GM19193 (cell line): ENCODE measurements around the gene SSC5D.

Source experiments
- POLR2A ChIP-seq: IDR thresholded peaks from 4 replicates; pipeline ENCODE4 v1.6.1; 2011; ENCODE audit not compliant: insufficient read depth, insufficient read length; ENCODE audit errors: extremely low read depth

The SSC5D gene

DNA sequence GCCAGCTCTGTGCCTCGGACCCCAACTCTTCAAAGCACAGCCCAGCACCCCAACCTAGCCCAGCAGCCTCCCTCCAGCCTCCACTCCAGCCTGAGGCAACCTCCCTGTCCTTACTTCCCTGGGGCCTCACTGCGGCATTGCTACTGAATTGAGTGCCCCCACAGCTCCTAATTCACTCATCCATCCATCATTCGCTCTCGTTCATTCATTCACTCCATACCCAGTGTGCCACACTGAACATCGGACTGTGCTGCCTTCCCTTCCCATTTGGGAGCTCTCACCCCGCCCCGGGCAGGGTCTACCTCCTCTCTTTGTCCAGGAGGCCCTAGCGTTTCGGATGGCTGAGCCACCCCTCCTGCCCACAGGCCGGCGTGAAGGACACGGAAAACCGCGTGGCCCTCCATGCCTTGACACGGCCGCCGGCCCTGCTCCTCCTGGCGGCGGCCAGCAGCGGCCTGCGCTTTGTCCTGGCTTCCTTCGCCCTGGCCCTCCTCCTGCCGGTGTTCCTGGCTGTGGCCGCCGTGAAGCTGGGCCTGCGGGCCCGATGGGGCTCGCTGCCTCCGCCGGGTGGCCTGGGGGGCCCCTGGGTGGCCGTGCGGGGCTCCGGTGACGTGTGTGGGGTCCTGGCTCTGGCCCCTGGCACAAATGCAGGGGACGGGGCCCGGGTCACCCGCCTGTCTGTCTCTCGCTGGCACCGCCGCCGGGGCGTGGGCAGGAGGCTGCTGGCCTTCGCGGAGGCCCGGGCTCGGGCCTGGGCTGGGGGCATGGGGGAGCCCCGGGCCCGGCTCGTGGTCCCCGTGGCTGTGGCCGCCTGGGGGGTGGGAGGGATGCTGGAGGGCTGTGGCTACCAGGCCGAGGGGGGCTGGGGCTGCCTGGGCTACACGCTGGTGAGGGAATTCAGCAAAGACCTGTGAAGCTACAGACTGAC, 1.9 kb upstream of the SSC5D start:
- no peak for TF ChIP-seq POLR2A

DNA sequence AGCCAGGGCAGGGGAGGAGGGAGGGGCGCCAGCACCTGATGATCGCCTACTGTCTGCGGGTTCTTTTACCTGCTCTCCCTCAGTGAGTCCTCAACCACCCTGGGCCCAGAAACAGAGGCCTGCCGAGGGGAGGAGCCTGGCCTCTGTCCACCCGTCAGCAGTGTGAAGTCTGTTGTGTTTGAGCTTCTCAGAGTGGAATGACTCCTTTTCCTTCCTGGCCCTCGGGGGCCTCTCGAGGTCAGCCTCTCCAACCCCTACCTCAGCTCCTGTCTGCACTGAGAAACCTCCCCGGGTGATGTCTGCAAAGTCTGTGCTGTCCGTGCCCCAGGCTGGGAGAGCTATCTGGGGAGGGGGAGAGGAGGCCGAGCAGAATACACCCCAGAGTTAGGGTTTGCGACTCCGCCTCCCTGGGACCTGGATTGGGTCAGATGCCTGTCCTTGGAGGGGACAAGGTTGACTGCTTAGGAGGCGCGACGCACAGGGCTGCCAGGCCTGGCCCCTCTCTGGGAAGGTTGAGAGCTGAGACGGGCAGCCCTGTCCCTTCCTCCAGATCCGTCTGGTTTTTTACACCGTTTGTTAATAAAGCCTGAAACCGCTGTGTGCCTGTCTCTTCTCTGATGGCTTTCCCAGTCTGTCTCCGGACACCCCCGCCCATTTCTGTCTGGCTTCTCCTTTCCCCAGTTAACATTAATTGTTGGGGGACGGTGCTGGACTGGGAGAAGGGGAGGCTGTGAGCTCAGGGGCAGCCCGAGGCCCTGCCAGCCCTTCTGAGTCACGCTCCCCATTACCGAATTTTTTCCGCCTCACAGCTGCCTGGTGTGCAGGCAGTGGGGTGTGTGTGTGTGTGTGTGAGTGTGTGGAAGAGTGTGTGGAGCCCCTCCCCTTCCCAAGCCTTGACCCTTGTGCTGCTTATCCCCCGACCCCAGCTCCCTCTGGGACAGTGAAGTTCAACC, 989 bp upstream of the SSC5D start:
- no peak for TF ChIP-seq POLR2A

DNA sequence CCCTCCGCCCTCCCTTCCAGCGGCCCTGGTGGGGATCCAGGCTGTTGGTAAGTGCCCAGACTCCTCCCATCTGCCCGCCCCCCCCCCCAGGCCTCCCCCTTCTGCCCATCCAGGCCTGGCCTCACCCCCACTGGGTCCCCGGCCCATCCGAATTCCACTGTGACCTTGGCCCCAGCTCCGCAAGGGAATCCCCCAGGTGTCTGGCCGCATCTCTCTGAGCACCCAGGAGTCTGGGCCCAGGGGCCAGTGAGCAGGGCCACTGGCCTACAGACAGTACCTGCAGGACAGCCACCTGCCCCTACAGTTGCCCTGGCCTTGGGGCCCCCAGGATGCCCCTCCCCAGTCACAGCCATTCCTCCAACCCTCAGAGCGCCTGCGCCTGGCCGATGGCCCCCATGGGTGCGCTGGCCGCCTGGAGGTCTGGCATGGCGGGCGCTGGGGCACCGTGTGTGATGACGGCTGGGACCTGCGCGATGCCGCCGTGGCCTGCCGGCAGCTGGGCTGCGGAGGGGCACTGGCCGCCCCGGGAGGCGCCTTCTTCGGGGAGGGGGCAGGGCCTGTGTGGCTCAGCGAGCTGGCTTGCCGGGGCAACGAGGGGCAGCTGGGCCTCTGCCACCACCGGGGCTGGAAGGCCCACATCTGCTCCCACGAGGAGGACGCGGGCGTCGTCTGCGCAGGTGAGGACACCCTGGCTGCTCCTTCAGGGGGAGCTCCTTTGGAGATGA, 912 bp downstream of the SSC5D start:
- TF ChIP-seq POLR2A, result no peak

DNA sequence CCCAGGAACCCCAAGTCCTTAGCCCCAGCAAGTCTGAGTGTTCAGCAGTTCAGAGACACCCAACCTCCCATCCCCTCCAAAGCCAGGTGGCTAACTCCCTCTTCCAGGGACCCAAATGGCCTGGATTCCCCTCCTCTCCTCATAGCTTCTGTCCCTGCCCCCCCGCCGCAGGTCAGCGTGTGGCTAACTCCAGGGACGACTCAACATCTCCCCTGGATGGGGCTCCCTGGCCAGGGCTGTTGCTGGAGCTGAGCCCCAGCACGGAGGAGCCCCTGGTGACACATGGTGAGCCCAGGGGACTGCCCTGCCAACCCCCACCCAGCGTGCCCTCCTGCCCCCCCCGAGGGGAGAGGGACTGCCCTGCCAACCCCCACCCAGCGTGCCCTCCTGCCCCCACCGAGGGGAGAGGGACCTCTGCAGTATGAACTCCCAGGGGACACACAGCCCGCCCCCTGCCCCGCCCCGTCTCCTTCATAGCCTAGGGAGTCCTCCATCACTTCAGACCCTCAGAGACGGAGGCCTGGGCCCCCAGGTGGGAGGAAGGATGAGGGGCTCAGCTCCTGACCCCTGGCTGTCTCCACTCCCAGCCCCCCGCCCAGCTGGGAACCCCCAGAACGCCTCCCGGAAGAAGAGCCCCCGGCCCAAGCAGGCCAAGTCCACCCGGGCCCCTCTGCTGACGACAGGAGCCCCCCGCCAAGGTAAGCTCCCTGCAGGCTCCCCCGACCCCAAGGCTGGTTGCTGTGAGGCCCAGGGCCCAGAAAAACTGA, 1.7 kb downstream of the SSC5D start:
- TF ChIP-seq POLR2A, result no peak

DNA sequence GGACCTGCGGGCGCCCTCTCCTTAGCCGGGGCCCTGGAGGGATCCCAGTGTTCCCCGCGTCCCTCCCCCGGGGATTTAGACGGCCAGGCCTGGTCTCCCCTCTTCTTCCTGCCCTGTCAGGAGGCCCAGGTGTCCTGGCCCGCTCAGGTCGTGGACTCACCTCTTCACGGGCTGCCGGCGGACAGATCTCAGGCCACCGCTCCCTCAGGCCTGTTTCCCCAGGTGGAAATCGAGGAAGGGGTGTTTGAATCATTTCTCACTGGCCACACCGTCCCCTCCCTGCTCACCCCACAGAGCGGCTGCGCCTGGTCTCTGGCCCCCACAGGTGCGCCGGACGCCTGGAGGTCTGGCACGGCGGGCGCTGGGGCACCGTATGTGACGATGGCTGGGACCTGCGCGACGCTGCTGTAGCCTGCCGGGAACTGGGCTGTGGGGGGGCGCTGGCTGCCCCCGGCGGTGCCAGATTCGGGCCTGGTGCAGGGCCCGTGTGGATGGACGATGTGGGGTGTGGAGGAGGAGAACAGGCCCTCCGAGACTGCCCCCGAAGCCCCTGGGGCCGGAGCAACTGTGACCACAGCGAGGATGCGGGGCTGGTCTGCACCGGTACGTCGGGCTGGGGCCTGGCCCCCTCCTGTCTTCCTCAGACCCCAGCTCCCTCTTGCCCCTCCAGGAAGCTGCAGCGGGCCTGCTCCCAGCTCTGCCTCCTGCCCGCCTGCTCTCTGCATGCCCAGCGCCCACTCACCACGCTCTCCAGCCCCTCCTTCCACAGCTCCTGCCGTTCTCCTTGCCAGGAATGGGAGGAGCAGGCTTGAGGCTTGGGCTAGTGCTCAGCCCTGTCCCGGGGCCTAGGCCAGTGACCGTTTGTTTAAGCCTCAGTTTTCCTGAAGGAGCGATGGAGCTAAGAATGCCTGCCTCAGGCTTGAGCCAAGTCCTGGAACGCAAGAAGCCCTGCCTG, 2.5 kb downstream of the SSC5D start:
- TF ChIP-seq POLR2A, result no peak

DNA sequence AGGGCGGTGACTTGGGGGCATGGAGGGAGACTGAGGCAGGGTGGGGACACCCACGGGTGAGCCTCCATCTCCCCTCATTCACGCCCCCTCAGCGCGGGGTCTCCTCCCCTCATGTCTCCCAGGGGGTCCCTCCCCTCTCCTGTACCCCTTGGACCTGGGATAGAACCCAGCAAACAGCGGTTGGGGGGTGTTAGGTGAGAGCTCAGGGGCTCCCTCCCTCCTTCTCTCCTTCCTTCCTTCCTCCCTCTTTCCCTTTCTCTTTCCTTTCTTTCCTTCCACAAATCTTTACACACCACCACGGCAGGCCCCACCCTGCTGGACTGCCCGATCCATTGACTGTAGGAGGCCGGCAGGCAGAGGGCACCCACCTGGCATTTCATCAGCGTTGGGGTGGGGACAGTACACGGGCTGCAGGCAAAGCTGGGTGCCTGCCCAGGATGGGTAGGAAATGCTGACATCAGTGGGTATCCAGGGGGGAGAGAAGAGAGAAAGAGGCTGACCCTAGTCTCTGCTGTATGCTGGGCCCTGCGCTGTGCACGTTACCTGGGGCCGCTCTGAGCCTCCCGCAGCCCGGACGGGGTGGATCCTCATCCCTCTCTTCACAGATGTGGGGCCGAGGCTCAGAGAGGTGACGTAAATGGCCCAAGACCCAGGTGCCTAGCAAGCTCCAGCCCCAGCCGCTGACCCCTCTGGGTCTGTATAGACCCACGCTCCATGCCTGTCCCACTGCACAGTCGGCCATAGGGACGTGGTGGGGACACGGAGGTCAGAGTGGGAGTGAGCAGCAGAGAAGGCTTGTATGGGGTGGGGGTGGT, 3.5 kb downstream of the SSC5D start:
- no peak for TF ChIP-seq POLR2A

DNA sequence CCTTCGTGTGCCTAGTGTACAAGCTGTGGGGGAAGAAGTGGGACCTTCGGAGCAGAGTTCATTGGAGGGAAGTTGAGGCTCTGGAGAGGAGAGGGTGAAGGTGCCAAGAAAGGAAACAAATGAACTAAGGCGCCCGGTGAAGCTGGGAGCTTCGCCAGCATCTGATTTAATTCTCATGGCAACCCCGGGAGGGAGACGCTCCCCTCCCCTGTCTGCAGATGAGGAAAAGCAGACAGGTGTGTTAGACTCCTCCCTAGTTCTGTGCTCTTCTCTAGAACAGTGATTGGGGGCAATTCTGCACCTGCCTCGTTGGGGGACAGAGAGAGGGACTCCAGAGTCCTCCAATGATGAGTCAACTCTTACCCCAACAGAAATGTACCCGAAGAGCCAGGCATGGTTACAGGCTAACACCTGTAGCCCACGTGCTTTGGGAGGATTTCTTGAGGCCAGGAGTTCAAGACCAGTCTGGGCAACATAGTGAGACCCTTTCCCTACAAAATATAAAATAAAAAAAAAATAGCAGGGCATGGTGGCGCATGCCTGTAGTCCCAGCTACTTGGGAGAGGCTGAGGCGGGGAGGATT, 4.2 kb downstream of the SSC5D start:
- no peak for TF ChIP-seq POLR2A

DNA sequence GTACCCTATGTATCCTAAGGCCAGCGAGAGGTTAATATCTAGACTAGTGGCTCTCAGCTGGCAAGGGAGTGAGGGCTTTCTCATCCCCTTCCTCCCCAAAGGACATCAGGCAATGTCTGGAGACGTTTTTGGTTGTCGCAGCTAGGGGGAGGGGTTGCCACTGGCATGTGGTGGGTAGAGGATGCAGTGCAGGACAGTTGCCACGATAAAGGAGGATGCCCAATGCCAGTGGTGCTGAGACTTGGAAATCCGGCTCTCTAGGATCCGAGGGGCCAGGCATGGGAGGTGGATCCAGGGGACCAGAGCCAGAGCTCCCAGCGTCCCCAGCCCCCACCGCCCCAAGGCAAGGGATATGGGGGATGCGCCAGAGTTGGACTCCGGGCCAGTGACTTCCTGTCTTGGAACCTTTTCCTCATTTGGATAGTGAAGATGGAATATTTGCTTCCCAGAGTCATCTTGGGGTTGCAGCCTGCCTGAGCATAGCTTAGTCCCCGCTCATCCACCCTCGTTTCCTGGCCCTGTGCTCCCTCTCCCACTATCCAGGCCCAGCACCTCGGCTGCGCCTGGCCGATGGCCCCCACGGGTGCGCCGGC, 4.9 kb downstream of the SSC5D start:
- no peak for TF ChIP-seq POLR2A

DNA sequence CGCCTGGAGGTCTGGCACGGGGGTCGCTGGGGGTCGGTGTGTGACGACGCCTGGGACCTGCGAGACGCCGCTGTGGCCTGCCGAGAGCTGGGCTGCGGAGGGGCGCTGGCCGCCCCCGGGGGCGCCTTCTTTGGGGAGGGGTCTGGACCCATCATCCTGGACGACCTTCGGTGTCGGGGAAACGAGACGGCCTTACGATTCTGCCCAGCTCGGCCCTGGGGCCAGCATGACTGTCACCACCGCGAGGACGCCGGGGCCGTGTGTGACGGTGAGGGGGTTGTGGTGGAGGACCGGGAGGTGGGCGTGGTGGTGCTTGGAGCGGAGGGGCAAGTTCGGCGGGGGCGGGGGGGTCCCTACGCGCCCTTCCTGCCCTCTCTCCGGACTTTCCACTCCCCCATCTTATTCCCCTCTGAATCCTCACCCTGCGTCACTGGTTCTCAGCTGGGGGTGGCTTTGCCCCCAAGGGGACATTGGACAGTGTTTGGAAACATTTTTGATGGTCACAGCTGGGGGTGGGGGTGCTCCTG, 5.5 kb downstream of the SSC5D start:
- TF ChIP-seq POLR2A, result no peak

DNA sequence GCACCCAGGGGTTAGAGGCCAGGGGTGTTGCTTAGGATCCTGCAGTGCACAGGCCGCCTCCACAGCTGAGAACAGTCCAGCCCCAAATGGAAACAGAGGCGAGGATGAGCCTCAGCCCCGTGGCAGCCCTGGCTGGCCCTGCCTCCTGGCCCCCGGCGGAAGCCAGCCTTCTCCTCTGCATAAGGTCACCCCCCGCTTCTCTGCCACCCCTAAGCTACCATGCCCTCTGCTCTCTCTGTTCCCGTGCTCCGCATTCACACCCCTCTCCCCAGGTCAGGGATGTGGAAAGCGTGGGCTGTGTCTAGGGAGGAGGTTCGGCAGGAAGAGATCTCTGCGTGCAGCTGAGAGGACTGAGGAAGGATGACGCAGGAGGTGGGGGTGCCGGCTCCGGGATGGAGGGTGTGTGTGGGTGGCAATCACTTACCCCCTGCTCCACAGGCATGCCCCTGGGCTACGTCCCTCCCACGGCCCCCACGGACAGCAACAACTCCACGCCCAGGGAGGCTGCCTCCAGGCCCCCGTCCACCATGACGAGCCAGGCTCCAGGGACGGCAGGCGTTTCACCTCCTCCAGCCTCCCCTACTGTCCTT, 6.0 kb downstream of the SSC5D start:
- no peak for TF ChIP-seq POLR2A
